Activated T-helper 2 cell treated with anti-CD3 and anti-CD28 coated beads, Interferon-gamma antibody, Interleukin-2, Interleukin-4, amounts not matched to agents 10 μg/mL and 5 μg/mL and 100 μg/mL, durations not matched to agents 14 hours and 24 hours and 36 hours (primary cell): ENCODE data around the gene MAP3K9. TPM values are rescaled to one million over a fixed set of nuclear protein-coding genes. Genes with fewer than 3 reads are reported as not detected.

ENCODE experiments used
- DNase-seq: peaks from one replicate; pipeline ENCODE4 v3.0.0; 2021; ENCODE audit warnings: low spot score
- H3K27ac Mint-ChIP-seq: one replicate; pipeline ENCODE4 v1.8.0; 2021; ENCODE audit warnings: mixed read lengths
- H3K27me3 Mint-ChIP-seq: one replicate; pipeline ENCODE4 v1.8.0; 2021; ENCODE audit warnings: low read depth, mixed read lengths
- H3K36me3 Mint-ChIP-seq: one replicate; pipeline ENCODE4 v1.8.0; 2021; ENCODE audit warnings: low read depth, mixed read lengths
- H3K4me1 Mint-ChIP-seq: one replicate; pipeline ENCODE4 v1.8.0; 2021; ENCODE audit warnings: low read depth, mixed read lengths
- H3K4me3 Mint-ChIP-seq: one replicate; pipeline ENCODE4 v1.8.0; 2021; ENCODE audit warnings: low read depth, mild to moderate bottlenecking, moderate library complexity, mixed read lengths
- H3K9me3 Mint-ChIP-seq: one replicate; pipeline ENCODE4 v1.8.0; 2021; ENCODE audit warnings: mixed read lengths
- intact Hi-C: fragments of 100-400 bp; cut with micrococcal nuclease; formaldehyde crosslinking; loops from one replicate; pipeline ENCODE4 v1.15.1; 2023
- total RNA-seq: library from RNA; stranded (reverse); gene quantifications from 2 replicates; pipeline ENCODE4 v1.2.3, GENCODE V29; 2022

MAP3K9 gene
- total RNA-seq, 1 donor from 2014 or later: 5.5 TPM

DNA sequence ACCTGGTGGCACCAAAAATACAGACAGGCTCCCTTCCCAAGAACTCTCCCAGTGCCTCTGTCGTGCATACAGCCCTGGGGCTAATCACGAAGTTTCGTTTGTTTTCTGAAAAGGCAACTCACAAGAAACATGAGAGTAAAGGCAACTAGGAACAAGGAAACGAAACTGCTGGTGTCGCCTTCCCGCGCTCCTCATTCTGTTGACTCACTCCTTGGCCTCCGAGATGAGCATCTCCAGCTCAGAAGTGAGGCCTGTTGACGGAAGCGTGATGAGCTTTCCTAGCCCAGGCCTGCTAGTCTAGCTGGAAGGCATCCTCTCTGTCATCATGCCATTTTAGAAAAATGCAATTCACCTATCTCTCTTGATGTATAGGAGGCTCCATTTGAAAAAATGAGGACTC, 117.1 kb downstream of the MAP3K9 start:
- intact Hi-C loops: no loop called here
- DNase-seq: no peak
- no peaks in the 10 kb centered on the region for H3K27me3 Mint-ChIP-seq
- H3K36me3 Mint-ChIP-seq: no peaks in the 10 kb centered on the region
- H3K27ac Mint-ChIP-seq: no peak overlapping the region
- no peak overlapping the region for H3K4me3 Mint-ChIP-seq
- H3K9me3 Mint-ChIP-seq: no peaks in the 10 kb centered on the region
- no peaks in the 10 kb centered on the region for H3K4me1 Mint-ChIP-seq

DNA sequence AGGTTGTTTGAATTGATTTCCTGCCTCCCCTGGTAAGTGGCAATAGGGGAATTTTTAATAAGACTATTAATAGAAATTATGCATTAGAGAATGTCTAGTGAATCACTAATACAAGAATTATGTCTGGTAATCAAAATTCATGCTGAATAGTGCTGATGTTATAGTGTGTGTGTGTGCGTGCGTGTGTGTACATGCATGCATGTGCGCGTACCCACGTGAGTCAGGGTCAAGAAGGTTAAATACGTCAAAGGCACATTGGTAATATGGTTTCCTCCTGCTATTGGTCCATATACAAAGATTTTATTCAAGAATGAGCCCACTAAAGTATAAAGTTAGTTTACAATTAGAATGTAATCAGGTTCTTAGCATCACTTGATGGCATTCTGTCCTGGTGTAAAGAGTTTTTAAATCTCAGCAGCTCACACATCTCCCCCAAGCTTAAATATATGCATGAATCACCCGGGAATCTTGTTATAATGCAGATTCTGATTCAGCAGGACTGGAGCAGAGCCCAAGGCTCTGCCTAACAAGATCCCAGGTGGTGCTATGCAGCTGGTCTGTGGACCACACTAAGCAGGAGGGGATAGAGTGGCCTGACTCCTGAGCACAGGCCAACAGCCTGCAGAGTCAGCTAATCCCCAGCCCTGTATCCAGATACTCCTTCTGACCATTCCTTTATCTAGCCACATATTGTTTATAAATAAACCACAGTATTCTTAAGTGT, 123.7 kb downstream of the MAP3K9 start:
- Mint-ChIP-seq H3K27me3 (no peaks in the 10 kb centered on the region), H3K4me1 (no peaks in the 10 kb centered on the region), H3K9me3 (no peaks in the 10 kb centered on the region), H3K4me3 (no peak overlapping the region), H3K27ac (no peak overlapping the region), H3K36me3 (no peaks in the 10 kb centered on the region)
- DNase-seq: no peak
- intact Hi-C loops: no loop called here

DNA sequence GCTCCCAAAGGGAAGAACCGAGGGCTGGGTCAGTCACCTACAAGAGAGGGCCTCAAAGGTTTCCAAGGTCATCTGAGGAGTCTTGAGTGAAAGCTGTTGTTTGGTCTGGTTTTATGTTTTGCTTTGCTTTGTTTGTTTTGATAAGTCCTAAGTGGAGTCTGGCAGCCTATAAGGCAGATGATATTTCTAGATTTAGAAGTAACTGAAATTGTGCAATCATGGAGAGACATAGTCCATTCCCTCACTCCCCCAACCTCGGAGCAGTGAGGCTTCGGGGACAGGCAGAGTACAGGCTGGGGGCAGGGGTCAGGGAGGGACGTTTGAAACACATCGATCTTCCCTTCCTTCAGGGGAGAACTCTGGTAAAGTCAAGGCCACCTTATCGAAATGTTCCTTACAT, 125.3 kb downstream of the MAP3K9 start:
- no peak for DNase-seq
- Mint-ChIP-seq H3K27ac (no peak overlapping the region), H3K4me3 (no peak overlapping the region), H3K36me3 (no peaks in the 10 kb centered on the region), H3K27me3 (no peaks in the 10 kb centered on the region), H3K9me3 (no peaks in the 10 kb centered on the region), H3K4me1 (no peaks in the 10 kb centered on the region)
- intact Hi-C loops: no loop called here

DNA sequence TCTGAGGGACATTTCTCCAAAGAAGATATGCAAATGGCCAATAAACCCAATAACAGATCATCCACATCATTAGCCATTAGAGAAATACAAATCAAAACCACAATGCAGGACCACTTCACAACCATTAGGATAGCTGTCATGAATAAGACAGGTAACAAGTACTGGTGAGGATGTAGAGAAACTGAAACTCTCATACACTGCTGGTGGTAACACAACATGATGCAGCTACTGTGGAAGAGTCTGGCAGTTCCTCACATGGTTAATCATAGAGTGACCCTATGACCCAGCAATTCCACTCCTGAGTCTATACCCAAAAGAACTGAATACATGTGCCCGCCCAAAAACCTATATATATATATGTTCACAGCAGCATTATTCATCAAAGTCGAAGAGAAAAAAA, 128.6 kb downstream of the MAP3K9 start:
- no peak overlapping the region for H3K4me3 Mint-ChIP-seq
- intact Hi-C loops: no loop called here
- H3K27me3 Mint-ChIP-seq: no peaks in the 10 kb centered on the region
- peaks cover 3% of the 10 kb centered on the region for H3K36me3 Mint-ChIP-seq
- H3K27ac Mint-ChIP-seq: no peak overlapping the region
- no peaks in the 10 kb centered on the region for H3K9me3 Mint-ChIP-seq
- no peaks in the 10 kb centered on the region for H3K4me1 Mint-ChIP-seq
- DNase-seq: no peak

DNA sequence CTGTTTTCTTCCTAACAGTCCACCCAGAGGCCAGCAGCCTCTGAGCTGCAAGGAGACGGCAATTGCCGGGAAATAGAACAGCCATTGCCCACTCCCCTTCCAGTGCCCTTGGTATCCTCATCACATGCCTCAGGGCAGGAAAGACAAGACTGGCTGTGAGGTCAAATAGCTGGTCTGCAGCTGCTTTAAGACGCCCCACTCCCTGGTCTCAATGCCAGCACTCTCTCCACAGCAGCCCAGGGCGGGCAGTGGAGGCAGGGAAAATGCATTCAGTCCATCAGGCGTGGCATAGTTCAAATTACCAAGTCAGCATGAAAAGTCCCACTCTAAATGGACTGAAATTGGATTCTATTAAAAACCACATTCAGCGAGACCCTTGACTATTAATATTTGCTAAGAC, 132.0 kb downstream of the MAP3K9 start:
- intact Hi-C loops: no loop called here
- H3K27me3 Mint-ChIP-seq: no peaks in the 10 kb centered on the region
- H3K36me3 Mint-ChIP-seq: peaks cover 16% of the 10 kb centered on the region
- H3K9me3 Mint-ChIP-seq: no peaks in the 10 kb centered on the region
- no peak overlapping the region for H3K27ac Mint-ChIP-seq
- no peak for DNase-seq
- H3K4me1 Mint-ChIP-seq: no peaks in the 10 kb centered on the region
- H3K4me3 Mint-ChIP-seq: no peak overlapping the region

Other genes with a start within 250 kb of the MAP3K9 start
- 52.2 and 58.2 TPM in 2 replicates for gene MED6, start 208.9 kb downstream of the MAP3K9 start, total RNA-seq
- 6.1 and 6.6 TPM in 2 replicates for gene TTC9, start 167.6 kb downstream of the MAP3K9 start, total RNA-seq
- 54.5 and 59.0 TPM in 2 replicates for gene PCNX1, start 97.9 kb upstream of the MAP3K9 start, total RNA-seq